CD1c-positive myeloid dendritic cell (primary cell): ENCODE measurements around the gene ACSL1.
A peak's percentile ranks its signal among the peaks of the same experiment; 100 is the strongest.

Experiments used
- DNase-seq: peaks from one replicate; pipeline ENCODE4 v3.0.0-alpha.2; 2016; ENCODE audit errors: extremely low spot score

Gene ACSL1

GRCh38 chr4:184825896-184826690 is at the start of gene ACSL1:
Gene ACSL1 (minus strand): TSS chr4:184825968. CDS start chr4:184803514, 22,454 bp downstream.
- peak; percentile 91 for DNase-seq

- no peak for DNase-seq
These were observed 47.3 kb upstream of the ACSL1 start for GRCh38 chr4:184873054-184873453.

- no peak for DNase-seq
These were observed 45.0 kb upstream of the ACSL1 start for GRCh38 chr4:184870718-184871117.

- DNase-seq = no peak
These were observed 42.9 kb upstream of the ACSL1 start for GRCh38 chr4:184868623-184869022.

GRCh38 chr4:184863916-184864315 is 38.1 kb upstream of the ACSL1 start:
- DNase-seq = no peak

- peak; percentile 41 for DNase-seq
These were observed 35.3 kb upstream of the ACSL1 start for GRCh38 chr4:184861047-184861446.

- peak; percentile 66 for DNase-seq
These were observed 34.4 kb upstream of the ACSL1 start for GRCh38 chr4:184860018-184860779.

GRCh38 chr4:184857441-184858121 is 31.8 kb upstream of the ACSL1 start:
- DNase-seq = peak; percentile 25

GRCh38 chr4:184856277-184856609 is 30.5 kb upstream of the ACSL1 start:
- peak; percentile 92 for DNase-seq

- peak; percentile 93 for DNase-seq
These were observed 28.9 kb upstream of the ACSL1 start for GRCh38 chr4:184854673-184855072.

GRCh38 chr4:184853436-184853835 is 27.7 kb upstream of the ACSL1 start:
- DNase-seq = peak; percentile 83

- no peak for DNase-seq
These were observed 26.1 kb upstream of the ACSL1 start for GRCh38 chr4:184851886-184852285.

GRCh38 chr4:184851200-184851541 is 25.4 kb upstream of the ACSL1 start:
- peak; percentile 67 for DNase-seq

- DNase-seq = peak; percentile 70
These were observed 24.8 kb upstream of the ACSL1 start for GRCh38 chr4:184850431-184851199.

- no peak for DNase-seq
These were observed 24.2 kb upstream of the ACSL1 start for GRCh38 chr4:184850018-184850417.

- DNase-seq = peak; percentile 81
These were observed 23.4 kb upstream of the ACSL1 start for GRCh38 chr4:184849185-184849584.

- peak; percentile 91 for DNase-seq
These were observed 22.7 kb upstream of the ACSL1 start for GRCh38 chr4:184848510-184848909.

GRCh38 chr4:184846531-184846930 is 20.8 kb upstream of the ACSL1 start:
- DNase-seq = no peak

GRCh38 chr4:184845367-184846021 is 19.7 kb upstream of the ACSL1 start:
- DNase-seq = peak; percentile 49

- no peak for DNase-seq
These were observed 19.0 kb upstream of the ACSL1 start for GRCh38 chr4:184844742-184845141.

- peak; percentile 81 for DNase-seq
These were observed 18.3 kb upstream of the ACSL1 start for GRCh38 chr4:184843984-184844554.
